ENCODE results near the gene ZNF548.

Gene ZNF548

GRCh38 chr19:57389194-57389729 is 392 bp upstream of the ZNF548 start:
- Histone ChIP-seq H3K4me1 (ENCODE audit: control insufficient read depth in 5 of 5, insufficient read depth in 5 of 5, low read length in 5 of 5) (peaks cover 6 to 22% (median 19%) of the 10 kb centered on the region in 5 donors), H3K27ac (ENCODE audit: low read depth, low read length) (peak overlapping the region; percentile 92), H3K27me3 (ENCODE audit: control insufficient read depth in 5 of 5, insufficient read depth in 4 of 5, low read length in 5 of 5) (peaks cover 0 to 3% (median 0%) of the 10 kb centered on the region in 5 donors), H3K9ac (ENCODE audit: low read length in 5 of 5) (peak overlapping the region; percentile 32 to 95 (median 73)), H3K9me3 (ENCODE audit: control insufficient read depth in 5 of 5, low read length in 5 of 5) (no peaks in the 10 kb centered on the region), H3K36me3 (ENCODE audit: control insufficient read depth in 5 of 5, insufficient read depth in 5 of 5, low read length in 5 of 5) (peaks cover 0 to 12% (median 4%) of the 10 kb centered on the region in 5 donors), H3K4me3 (ENCODE audit: low read depth in 1 of 5, low read length in 5 of 5) (peak overlapping the region; percentile 73 to 95 (median 88))

- Histone ChIP-seq H3K27ac (ENCODE audit: low read depth, low read length) (no peak overlapping the region), H3K27me3 (ENCODE audit: control insufficient read depth in 5 of 5, insufficient read depth in 4 of 5, low read length in 5 of 5) (peaks cover 0 to 6% (median 0%) of the 10 kb centered on the region in 5 donors), H3K4me1 (ENCODE audit: control insufficient read depth in 5 of 5, insufficient read depth in 5 of 5, low read length in 5 of 5) (peaks cover 6 to 13% (median 7%) of the 10 kb centered on the region in 5 donors), H3K36me3 (ENCODE audit: control insufficient read depth in 5 of 5, insufficient read depth in 5 of 5, low read length in 5 of 5) (peaks cover 16 to 68% (median 53%) of the 10 kb centered on the region in 5 donors), H3K9ac (ENCODE audit: low read length in 5 of 5) (no peak overlapping the region), H3K9me3 (ENCODE audit: control insufficient read depth in 5 of 5, low read length in 5 of 5) (peaks cover 15 to 37% (median 28%) of the 10 kb centered on the region in 5 donors), H3K4me3 (ENCODE audit: low read depth in 1 of 5, low read length in 5 of 5) (no peak overlapping the region)
Measured at GRCh38 chr19:57395710-57396109, 6.1 kb downstream of the ZNF548 start.

GRCh38 chr19:57398868-57399267 is 9.2 kb downstream of the ZNF548 start:
- Histone ChIP-seq H3K27me3 (ENCODE audit: control insufficient read depth in 5 of 5, insufficient read depth in 4 of 5, low read length in 5 of 5) (peaks cover 0 to 6% (median 0%) of the 10 kb centered on the region in 5 donors), H3K4me3 (ENCODE audit: low read depth in 1 of 5, low read length in 5 of 5) (peak overlapping the region in 2 of 5 donors; percentile 25 to 29), H3K36me3 (ENCODE audit: control insufficient read depth in 5 of 5, insufficient read depth in 5 of 5, low read length in 5 of 5) (peaks cover 16 to 63% (median 53%) of the 10 kb centered on the region in 5 donors), H3K4me1 (ENCODE audit: control insufficient read depth in 5 of 5, insufficient read depth in 5 of 5, low read length in 5 of 5) (peaks cover 0 to 12% (median 0%) of the 10 kb centered on the region in 5 donors), H3K9me3 (ENCODE audit: control insufficient read depth in 5 of 5, low read length in 5 of 5) (peaks cover 15 to 48% (median 29%) of the 10 kb centered on the region in 5 donors), H3K9ac (ENCODE audit: low read length in 5 of 5) (peak overlapping the region in 1 of 5 donors; percentile 91), H3K27ac (ENCODE audit: low read depth, low read length) (no peak overlapping the region)

GRCh38 chr19:57403737-57404563 is 14.3 kb downstream of the ZNF548 start:
- H3K27me3 ChIP-seq (ENCODE audit: control insufficient read depth in 5 of 5, insufficient read depth in 4 of 5, low read length in 5 of 5) = peaks cover 0 to 5% (median 0%) of the 10 kb centered on the region in 5 donors
- peaks cover 8 to 16% (median 11%) of the 10 kb centered on the region in 5 donors for H3K36me3 ChIP-seq (ENCODE audit: control insufficient read depth in 5 of 5, insufficient read depth in 5 of 5, low read length in 5 of 5)
- H3K27ac ChIP-seq (ENCODE audit: low read depth, low read length) = no peak overlapping the region
- no peak overlapping the region for H3K9ac ChIP-seq (ENCODE audit: low read length in 5 of 5)
- H3K9me3 ChIP-seq (ENCODE audit: control insufficient read depth in 5 of 5, low read length in 5 of 5) = peaks cover 4 to 18% (median 13%) of the 10 kb centered on the region in 5 donors
- no peak overlapping the region for H3K4me3 ChIP-seq (ENCODE audit: low read depth in 1 of 5, low read length in 5 of 5)
- peaks cover 0 to 6% (median 0%) of the 10 kb centered on the region in 5 donors for H3K4me1 ChIP-seq (ENCODE audit: control insufficient read depth in 5 of 5, insufficient read depth in 5 of 5, low read length in 5 of 5)

GRCh38 chr19:57406516-57407123 is 17.0 kb downstream of the ZNF548 start:
- Histone ChIP-seq H3K36me3 (ENCODE audit: control insufficient read depth in 5 of 5, insufficient read depth in 5 of 5, low read length in 5 of 5) (peaks cover 0 to 3% (median 0%) of the 10 kb centered on the region in 5 donors), H3K4me3 (ENCODE audit: low read depth in 1 of 5, low read length in 5 of 5) (no peak overlapping the region), H3K4me1 (ENCODE audit: control insufficient read depth in 5 of 5, insufficient read depth in 5 of 5, low read length in 5 of 5) (peaks cover 3 to 12% (median 11%) of the 10 kb centered on the region in 5 donors), H3K9ac (ENCODE audit: low read length in 5 of 5) (no peak overlapping the region), H3K9me3 (ENCODE audit: control insufficient read depth in 5 of 5, low read length in 5 of 5) (peaks cover 0 to 10% (median 5%) of the 10 kb centered on the region in 5 donors), H3K27me3 (ENCODE audit: control insufficient read depth in 5 of 5, insufficient read depth in 4 of 5, low read length in 5 of 5) (no peaks in the 10 kb centered on the region), H3K27ac (ENCODE audit: low read depth, low read length) (no peak overlapping the region)

GRCh38 chr19:57410877-57411671 is 21.4 kb downstream of the ZNF548 start, which contains the start of gene ZNF17:
ZNF17 (plus strand) TSS chr19:57411161; CDS start chr19:57413616, 2,455 bp downstream.
- H3K27ac ChIP-seq (ENCODE audit: low read depth, low read length) = peak within 1 kb of the TSS; percentile 54

GRCh38 chr19:57419439-57419838 is 29.8 kb downstream of the ZNF548 start:
- Histone ChIP-seq H3K4me1 (ENCODE audit: control insufficient read depth in 5 of 5, insufficient read depth in 5 of 5, low read length in 5 of 5) (peaks cover 0 to 13% (median 0%) of the 10 kb centered on the region in 5 donors), H3K9ac (ENCODE audit: low read length in 5 of 5) (no peak overlapping the region), H3K27ac (ENCODE audit: low read depth, low read length) (no peak overlapping the region), H3K9me3 (ENCODE audit: control insufficient read depth in 5 of 5, low read length in 5 of 5) (peaks cover 34 to 71% (median 49%) of the 10 kb centered on the region in 5 donors), H3K4me3 (ENCODE audit: low read depth in 1 of 5, low read length in 5 of 5) (peak overlapping the region in 4 of 5 donors; percentile 32 to 50 (median 40)), H3K36me3 (ENCODE audit: control insufficient read depth in 5 of 5, insufficient read depth in 5 of 5, low read length in 5 of 5) (peaks cover 33 to 64% (median 50%) of the 10 kb centered on the region in 5 donors), H3K27me3 (ENCODE audit: control insufficient read depth in 5 of 5, insufficient read depth in 4 of 5, low read length in 5 of 5) (peaks cover 0 to 13% (median 0%) of the 10 kb centered on the region in 5 donors)

More at GRCh38 chr19:57410877-57411671, 21.4 kb downstream of the ZNF548 start, which contains the start of gene ZNF17:
- no peaks in the 10 kb centered on the region for H3K27me3 ChIP-seq (ENCODE audit: control insufficient read depth in 5 of 5, insufficient read depth in 4 of 5, low read length in 5 of 5)
- H3K9ac ChIP-seq (ENCODE audit: low read length in 5 of 5) = peak within 1 kb of the TSS; percentile 28 to 96 (median 92)
- H3K9me3 ChIP-seq (ENCODE audit: control insufficient read depth in 5 of 5, low read length in 5 of 5) = peaks cover 0 to 7% (median 3%) of the 10 kb centered on the region in 5 donors
- H3K36me3 ChIP-seq (ENCODE audit: control insufficient read depth in 5 of 5, insufficient read depth in 5 of 5, low read length in 5 of 5) = peaks cover 4 to 21% (median 20%) of the 10 kb centered on the region in 5 donors
- peak within 1 kb of the TSS; percentile 86 to 100 (median 97) for H3K4me3 ChIP-seq (ENCODE audit: low read depth in 1 of 5, low read length in 5 of 5)
- peaks cover 7 to 21% (median 18%) of the 10 kb centered on the region in 5 donors for H3K4me1 ChIP-seq (ENCODE audit: control insufficient read depth in 5 of 5, insufficient read depth in 5 of 5, low read length in 5 of 5)

GRCh38 chr19:57421037-57421436 is 31.4 kb downstream of the ZNF548 start:
- H3K4me3 ChIP-seq (ENCODE audit: low read depth in 1 of 5, low read length in 5 of 5) = peak overlapping the region in 3 of 5 donors; percentile 11 to 50 (median 32)
- H3K9ac ChIP-seq (ENCODE audit: low read length in 5 of 5) = peak overlapping the region in 1 of 5 donors; percentile 85
- H3K4me1 ChIP-seq (ENCODE audit: control insufficient read depth in 5 of 5, insufficient read depth in 5 of 5, low read length in 5 of 5) = peaks cover 0 to 13% (median 0%) of the 10 kb centered on the region in 5 donors
- H3K36me3 ChIP-seq (ENCODE audit: control insufficient read depth in 5 of 5, insufficient read depth in 5 of 5, low read length in 5 of 5) = peaks cover 33 to 51% (median 44%) of the 10 kb centered on the region in 5 donors
- H3K27ac ChIP-seq (ENCODE audit: low read depth, low read length) = no peak overlapping the region
- peaks cover 34 to 73% (median 44%) of the 10 kb centered on the region in 5 donors for H3K9me3 ChIP-seq (ENCODE audit: control insufficient read depth in 5 of 5, low read length in 5 of 5)
- H3K27me3 ChIP-seq (ENCODE audit: control insufficient read depth in 5 of 5, insufficient read depth in 4 of 5, low read length in 5 of 5) = peaks cover 0 to 13% (median 0%) of the 10 kb centered on the region in 5 donors

Measured in subcutaneous abdominal adipose tissue (tissue), 5 donors.